Keratinocyte (primary cell): ENCODE data around the gene CHRNA7. TPM values are rescaled to one million over a fixed set of nuclear protein-coding genes. Genes with fewer than 3 reads are reported as not detected.
"Not testable (repeated sequence)": the region's sequence is repeated elsewhere in the genome, so short reads cannot be mapped to it uniquely, and the experiment has no call there.

ENCODE experiments used
- DNase-seq: peaks from one replicate; pipeline ENCODE4 v3.0.0-alpha.2; 2011; ENCODE audit warnings: low read depth, missing footprints, low spot score
- FAIRE-seq: peaks from 2 replicates; lab custom pipeline; 2011; peaks lifted over from hg19 to GRCh38; lab: Jason Lieb, UNC
- H2AFZ ChIP-seq: 2 replicates; pipeline ENCODE4 v1.6.0; 2012; ENCODE audit warnings: low read length, control low read depth, inconsistent platforms; ENCODE audit not compliant: control insufficient read depth
- H3K27ac ChIP-seq: 2 replicates; pipeline ENCODE4 v1.5.1; 2011; ENCODE audit warnings: low read length; ENCODE audit not compliant: control insufficient read depth, insufficient read depth
- H3K27me3 ChIP-seq: 3 replicates; pipeline ENCODE4 v1.6.0; 2011; ENCODE audit warnings: low read length; ENCODE audit not compliant: control insufficient read depth, insufficient read depth; ENCODE audit errors: extremely low read depth
- H3K36me3 ChIP-seq, 2 experiments: 2 replicates in 1 of 2; 3 replicates in 1 of 2; pipeline ENCODE4 v1.5.1; 2011; ENCODE audit warnings: low read length in 2 of 2, mild to moderate bottlenecking in 1 of 2; ENCODE audit not compliant: control insufficient read depth in 2 of 2, insufficient read depth in 2 of 2; ENCODE audit errors: extremely low read depth in 1 of 2
- H3K4me1 ChIP-seq: 3 replicates; pipeline ENCODE4 v1.5.1; 2011; ENCODE audit warnings: low read length; ENCODE audit not compliant: control insufficient read depth, insufficient read depth; ENCODE audit errors: extremely low read depth
- H3K4me2 ChIP-seq: 3 replicates; pipeline ENCODE4 v1.6.0; 2011; ENCODE audit warnings: low read depth, low read length; ENCODE audit not compliant: control insufficient read depth, insufficient read depth; ENCODE audit errors: extremely low read depth
- H3K4me3 ChIP-seq, 3 experiments: fragments of 200-600 bp in 1 of 3; sonication (generic) in 1 of 3; 2 replicates in 2 of 3; 3 replicates in 1 of 3; pipeline ENCODE4 v1.5.1; 2011 to 2016; ENCODE audit warnings: low read length in 3 of 3, mild to moderate bottlenecking in 3 of 3, control low read depth in 2 of 3, inconsistent platforms in 1 of 3, low read depth in 1 of 3, mixed read lengths in 1 of 3, mixed run types in 1 of 3, moderate library complexity in 1 of 3; ENCODE audit not compliant: control insufficient read depth in 2 of 3, insufficient read depth in 2 of 3; ENCODE audit errors: extremely low read depth in 1 of 3
- H3K79me2 ChIP-seq: 2 replicates; pipeline ENCODE4 v1.6.0; 2012; ENCODE audit warnings: low read length; ENCODE audit not compliant: control insufficient read depth, insufficient read depth
- H3K9ac ChIP-seq: 3 replicates; pipeline ENCODE4 v1.6.0; 2011; ENCODE audit warnings: low read length; ENCODE audit not compliant: control insufficient read depth, insufficient read depth; ENCODE audit errors: extremely low read depth
- H3K9me1 ChIP-seq: 3 replicates; pipeline ENCODE4 v1.6.0; 2011; ENCODE audit warnings: low read length; ENCODE audit not compliant: control insufficient read depth, insufficient read depth; ENCODE audit errors: extremely low read depth
- H3K9me3 ChIP-seq: 2 replicates; pipeline ENCODE4 v1.5.1; 2012; ENCODE audit warnings: low read depth, low read length; ENCODE audit not compliant: control insufficient read depth
- H4K20me1 ChIP-seq: 3 replicates; pipeline ENCODE4 v1.6.0; 2011; ENCODE audit warnings: low read length; ENCODE audit not compliant: control insufficient read depth, insufficient read depth; ENCODE audit errors: extremely low read depth
- CTCF ChIP-seq, 3 experiments: IDR thresholded peaks in 1 of 3; conservative IDR thresholded peaks in 1 of 3; optimal IDR thresholded peaks in 1 of 3; 2 replicates in 2 of 3; 3 replicates in 1 of 3; pipeline versions ENCODE3 to v1.5.1; 2011; ENCODE audit warnings: low read length in 3 of 3, mild to moderate bottlenecking in 3 of 3, moderate library complexity in 2 of 3, control low read depth in 1 of 3, inconsistent platforms in 1 of 3; ENCODE audit not compliant: insufficient read depth in 2 of 3; ENCODE audit errors: extremely low read depth in 1 of 3
- EZH2 ChIP-seq: IDR thresholded peaks from one replicate; pipeline ENCODE4 v1.6.1; 2012; ENCODE audit warnings: inconsistent platforms, mild to moderate bottlenecking, low read length, moderate library complexity
- dilution Hi-C: fragments of 300-500 bp; cut with MboI; formaldehyde crosslinking; loops from one replicate; pipeline ENCODE4 v1.7.0; 2020; ENCODE audit warnings: low sequenced_read_pairs; ENCODE audit not compliant: extremely low pct_ligation_motif_present
- polyA plus RNA-seq, 5 experiments: library from polyadenylated mRNA; depleted of rRNA in 3 of 5; stranded (reverse) in 3 of 5; stranded (forward) in 1 of 5; unstranded in 1 of 5; fragments of >200 nt; gene quantifications; 1 replicate in 1 of 5; 2 replicates in 3 of 5; 3 replicates in 1 of 5; pipeline versions ENCODE4 v1.2.1 to v1.2.3, GENCODE V29; 2011 to 2012; ENCODE audit warnings: missing spikeins in 2 of 5, low read depth in 1 of 5, low replicate concordance in 1 of 5
- small RNA-seq, 3 experiments: library from RNA; depleted of rRNA; stranded (forward); fragments of <200 nt; gene quantifications; one replicate each; pipeline ENCODE3, GENCODE V24; 2012; ENCODE audit warnings: low read depth in 3 of 3, low replicate concordance in 1 of 3; ENCODE audit not compliant: insufficient read length in 3 of 3

The CHRNA7 gene
- polyA plus RNA-seq, 1 donor (not counting 4 experiments of a cell fraction or from before 2014, with no cell fraction given), result 0.93 TPM

GRCh38 chr15:32209081-32209480, 178.8 kb downstream of the CHRNA7 start:
- H3K27me3 ChIP-seq, H3K4me3 ChIP-seq, H3K9me3 ChIP-seq, H2AFZ ChIP-seq, H3K79me2 ChIP-seq, H4K20me1 ChIP-seq, DNase-seq, H3K9me1 ChIP-seq, FAIRE-seq, H3K4me1 ChIP-seq, H3K27ac ChIP-seq, H3K36me3 ChIP-seq, dilution Hi-C loops, H3K9ac ChIP-seq, H3K4me2 ChIP-seq: not testable (repeated sequence)

- no peak overlapping the region for H3K4me2 ChIP-seq
- H3K9me1 ChIP-seq, result no peaks in the 10 kb centered on the region
- H2AFZ ChIP-seq, result no peak overlapping the region
- H3K27ac ChIP-seq, result no peak overlapping the region
- FAIRE-seq, result no peak
- no peaks in the 10 kb centered on the region for H3K4me1 ChIP-seq
- no peaks in the 10 kb centered on the region for H3K9me3 ChIP-seq
- H4K20me1 ChIP-seq, result no peaks in the 10 kb centered on the region
- no peak overlapping the region for H3K4me3 ChIP-seq
- H3K9ac ChIP-seq, result no peak overlapping the region
- H3K27me3 ChIP-seq, result no peaks in the 10 kb centered on the region
- no peaks in the 10 kb centered on the region for H3K79me2 ChIP-seq
- no peaks in the 10 kb centered on the region for H3K36me3 ChIP-seq
- TF ChIP-seq EZH2 (no peak), CTCF (optimal IDR thresholded peaks at IDR 0.05 in 1 of 3, IDR thresholded peaks at IDR 0.05 in 1 of 3, conservative IDR thresholded peaks at IDR 0.05 in 1 of 3; ENCODE audit: extremely low read depth in 1 of 3, insufficient read depth in 2 of 3, low read length in 3 of 3) (no peak)
- DNase-seq, result no peak
- dilution Hi-C loops, result no loop called here
Measured at GRCh38 chr15:32218666-32219065, 188.4 kb downstream of the CHRNA7 start.

Small RNAs within 50 kb of the gene (small RNA-seq; reads per million reads assigned to genes)
- gene RF00019, result 0 reads per million in 3 experiments

Other genes starting within 250 kb of the CHRNA7 start
- gene OTUD7A, start 159.8 kb upstream of the CHRNA7 start, polyA plus RNA-seq, result 0.01 to 0.08 TPM (median 0.01 TPM) in 3 replicates